IMR-90 (cell line): ENCODE data around the gene SIRPB1. TPM values are rescaled to one million over a fixed set of nuclear protein-coding genes. Genes with fewer than 3 reads are reported as not detected.

Experiments
- ATAC-seq: fragments of 200-7000 bp; cut with Tn5 transposase; 2 replicates; pipeline ENCODE4 v1.9.1; 2020; ENCODE audit warnings: low read depth, mild to moderate bottlenecking, moderate library complexity
- BruUV-seq: library from RNA; stranded (reverse); fragments of 400-500 nt; replicated peaks from 2 replicates; lab custom pipeline; 2021; lab: Mats Ljungman, UMichigan
- CTCF ChIA-PET: fragments of 300-600 bp; formaldehyde crosslinking; extraction: SDS; loops from one replicate; lab custom pipeline; 2021; ENCODE audit warnings: antibody characterized with exemption; lab: Yijun Ruan, JAX
- POLR2A ChIA-PET: fragments of 300-600 bp; sonication (Branson Sonifier 250); formaldehyde crosslinking; loops from one replicate; lab custom pipeline; 2022; ENCODE audit warnings: antibody characterized with exemption; ENCODE audit not compliant: unreplicated experiment; lab: Charles Lee
- DNase-seq: peaks from one replicate; pipeline ENCODE4 v3.0.0; 2013
- H2AFZ ChIP-seq: replicated peaks from 2 replicates; pipeline ENCODE3; 2013; ENCODE audit warnings: low read length, mild to moderate bottlenecking; ENCODE audit not compliant: poor library complexity
- H2AK5ac ChIP-seq: 2 replicates; pipeline ENCODE4 v1.6.1; 2013; ENCODE audit warnings: low read depth, low read length, inconsistent platforms
- H2AK9ac ChIP-seq: replicated peaks from 2 replicates; pipeline ENCODE3; 2013; ENCODE audit warnings: mild to moderate bottlenecking, low read depth, low read length, moderate library complexity; ENCODE audit not compliant: poor library complexity
- H2BK120ac ChIP-seq: 2 replicates; pipeline ENCODE4 v1.6.1; 2013; ENCODE audit warnings: low read depth, low read length, inconsistent platforms
- H2BK15ac ChIP-seq: 3 replicates; pipeline ENCODE4 v1.6.1; 2013; ENCODE audit warnings: low read depth, low read length, inconsistent platforms
- H2BK20ac ChIP-seq: 2 replicates; pipeline ENCODE4 v1.6.1; 2013; ENCODE audit warnings: low read depth, mild to moderate bottlenecking, inconsistent platforms, low read length, moderate library complexity
- H2BK5ac ChIP-seq: 2 replicates; pipeline ENCODE4 v1.6.1; 2013; ENCODE audit warnings: mild to moderate bottlenecking, low read depth, low read length, inconsistent platforms; ENCODE audit not compliant: poor library complexity, severe bottlenecking
- H3K14ac ChIP-seq: replicated peaks from 2 replicates; pipeline ENCODE4 v1.6.1; 2013; ENCODE audit warnings: low read depth, low read length, inconsistent platforms
- H3K18ac ChIP-seq: 2 replicates; pipeline ENCODE4 v1.6.1; 2013; ENCODE audit warnings: low read depth, low read length, control low read depth
- H3K23ac ChIP-seq: 2 replicates; pipeline ENCODE4 v1.6.1; 2013; ENCODE audit warnings: low read depth, low read length, inconsistent platforms
- H3K27ac ChIP-seq: 2 replicates; pipeline ENCODE4 v1.5.1; 2013; ENCODE audit warnings: mild to moderate bottlenecking, control low read depth, low read length; ENCODE audit not compliant: insufficient read depth
- H3K27me3 ChIP-seq: 2 replicates; pipeline ENCODE4 v1.6.1; 2013; ENCODE audit warnings: low read length; ENCODE audit not compliant: control insufficient read depth, insufficient read depth
- H3K36me3 ChIP-seq: 2 replicates; pipeline ENCODE4 v1.6.1; 2013; ENCODE audit warnings: low read length, mixed read lengths; ENCODE audit not compliant: control insufficient read depth, insufficient read depth
- H3K4ac ChIP-seq: 2 replicates; pipeline ENCODE4 v1.6.1; 2013; ENCODE audit warnings: low read depth, low read length, inconsistent platforms
- H3K4me1 ChIP-seq: 2 replicates; pipeline ENCODE4 v1.6.1; 2013; ENCODE audit warnings: low read length, mixed read lengths; ENCODE audit not compliant: control insufficient read depth, insufficient read depth
- H3K4me2 ChIP-seq: 2 replicates; pipeline ENCODE4 v1.6.1; 2013; ENCODE audit warnings: low read depth, mild to moderate bottlenecking, control low read depth, low read length, moderate library complexity
- H3K4me3 ChIP-seq: 2 replicates; pipeline ENCODE4 v1.5.1; 2013; ENCODE audit warnings: low read depth, mild to moderate bottlenecking, control low read depth, low read length, moderate library complexity; ENCODE audit not compliant: insufficient read depth
- H3K56ac ChIP-seq: 2 replicates; pipeline ENCODE4 v1.6.1; 2013; ENCODE audit warnings: low read length, inconsistent platforms; ENCODE audit not compliant: insufficient read depth; ENCODE audit errors: extremely low read depth
- H3K79me1 ChIP-seq, 2 experiments: 2 replicates each; pipeline ENCODE4 v1.6.1; 2013; ENCODE audit warnings: low read length in 2 of 2, inconsistent platforms in 1 of 2, low read depth in 1 of 2
- H3K9ac ChIP-seq: 2 replicates; pipeline ENCODE4 v1.6.1; 2013; ENCODE audit warnings: low read depth, low read length, control low read depth
- H3K9me1 ChIP-seq: 2 replicates; pipeline ENCODE4 v1.6.1; 2013; ENCODE audit warnings: low read length, inconsistent platforms; ENCODE audit not compliant: insufficient read depth
- H3K9me3 ChIP-seq: 2 replicates; pipeline ENCODE4 v1.6.1; 2013; ENCODE audit warnings: low read length; ENCODE audit not compliant: control insufficient read depth, insufficient read depth
- H4K20me1 ChIP-seq: 2 replicates; pipeline ENCODE4 v1.6.1; 2013; ENCODE audit warnings: low read length, inconsistent platforms; ENCODE audit not compliant: insufficient read depth
- H4K5ac ChIP-seq: 2 replicates; pipeline ENCODE4 v1.6.1; 2013; ENCODE audit warnings: mild to moderate bottlenecking, low read depth, low read length, control low read depth
- H4K8ac ChIP-seq, 2 experiments: 2 replicates each; pipeline ENCODE4 v1.6.1; 2013; ENCODE audit warnings: low read depth in 2 of 2, low read length in 2 of 2, control low read depth in 1 of 2, inconsistent platforms in 1 of 2
- H4K91ac ChIP-seq: 2 replicates; pipeline ENCODE4 v1.6.1; 2013; ENCODE audit warnings: low read depth, low read length, inconsistent platforms; ENCODE audit not compliant: insufficient read depth
- BHLHE40 ChIP-seq: fragments of 150-350 bp; IDR thresholded peaks from 2 replicates; pipeline ENCODE4 v1.6.1; 2016; ENCODE audit warnings: mild to moderate bottlenecking, low read depth, low read length
- CEBPB ChIP-seq: IDR thresholded peaks from 2 replicates; pipeline ENCODE4 v1.6.1; 2012; ENCODE audit warnings: low read depth, low read length, improper control_type of control experiment
- CHD1 ChIP-seq: IDR thresholded peaks from 2 replicates; pipeline ENCODE4 v1.6.1; 2012; ENCODE audit warnings: low read depth, low read length, improper control_type of control experiment
- ELK1 ChIP-seq: fragments of 150-350 bp; IDR thresholded peaks from 2 replicates; pipeline ENCODE4 v1.6.1; 2016; ENCODE audit warnings: low read depth, mild to moderate bottlenecking, low read length, moderate library complexity, borderline replicate concordance
- FOS ChIP-seq: fragments of 150-350 bp; IDR thresholded peaks from 2 replicates; pipeline ENCODE4 v1.6.1; 2016; ENCODE audit warnings: low read depth, low read length
- MAFK ChIP-seq: IDR thresholded peaks from 2 replicates; pipeline ENCODE4 v1.6.1; 2012; ENCODE audit warnings: low read depth, low read length, improper control_type of control experiment
- MAZ ChIP-seq: IDR thresholded peaks from 2 replicates; pipeline ENCODE4 v1.6.1; 2012; ENCODE audit warnings: low read depth, mild to moderate bottlenecking, low read length, improper control_type of control experiment, moderate library complexity, borderline replicate concordance
- MXI1 ChIP-seq: IDR thresholded peaks from 2 replicates; pipeline ENCODE4 v1.6.1; 2012; ENCODE audit warnings: low read depth, mild to moderate bottlenecking, low read length, moderate library complexity, borderline replicate concordance
- NFE2L2 ChIP-seq: fragments of 150-350 bp; IDR thresholded peaks from 2 replicates; pipeline ENCODE4 v1.6.1; 2016; ENCODE audit warnings: low read depth, mild to moderate bottlenecking, low read length
- POLR2A ChIP-seq: IDR thresholded peaks from 2 replicates; pipeline ENCODE4 v1.6.1; 2012; ENCODE audit warnings: mild to moderate bottlenecking, low read depth, low read length
- RAD21 ChIP-seq: IDR thresholded peaks from 2 replicates; pipeline ENCODE4 v1.6.1; 2012; ENCODE audit warnings: low read length, improper control_type of control experiment
- RCOR1 ChIP-seq: IDR thresholded peaks from 2 replicates; pipeline ENCODE4 v1.6.1; 2012; ENCODE audit warnings: mild to moderate bottlenecking, low read length, improper control_type of control experiment; ENCODE audit not compliant: insufficient replicate concordance
- RFX5 ChIP-seq: IDR thresholded peaks from 2 replicates; pipeline ENCODE4 v1.8.0; 2012; ENCODE audit warnings: low read depth, mild to moderate bottlenecking, low read length, moderate library complexity
- SMC3 ChIP-seq: fragments of 150-350 bp; IDR thresholded peaks from 2 replicates; pipeline ENCODE4 v1.6.1; 2016; ENCODE audit warnings: low read depth, mild to moderate bottlenecking, antibody characterized with exemption, low read length, moderate library complexity
- USF2 ChIP-seq: fragments of 150-350 bp; IDR thresholded peaks from 2 replicates; pipeline ENCODE4 v1.6.1; 2017; ENCODE audit warnings: mild to moderate bottlenecking, antibody characterized with exemption, low read length, low read depth
- WGBS, 2 experiments: methylation state at CpG; one replicate each; pipeline versions ENCODE4 v1.1.5 to v1.1.7; 2013; ENCODE audit warnings: missing lambda C conversion rate in 2 of 2; ENCODE audit not compliant: insufficient read length in 1 of 2; ENCODE audit errors: extremely low coverage in 2 of 2; 5-methylcytosine and 5-hydroxymethylcytosine counted together
- dilution Hi-C: fragments of 300-500 bp; cut with HindIII; formaldehyde crosslinking; loops from one replicate; pipeline ENCODE4 v1.14.3; 2018; ENCODE audit warnings: low sequenced_read_pairs; ENCODE audit not compliant: unreplicated experiment
- in situ Hi-C: fragments of 300-500 bp; cut with MboI; formaldehyde crosslinking; loops from 3 replicates; pipeline ENCODE4 v1.14.3; 2019; ENCODE audit warnings: low sequenced_read_pairs, inconsistent platforms, mixed read lengths
- intact Hi-C: fragments of 100-400 bp; cut with micrococcal nuclease; formaldehyde crosslinking; loops from 2 replicates; pipeline ENCODE4 v1.10.0; 2022
- polyA plus RNA-seq, 3 experiments: library from polyadenylated mRNA; depleted of rRNA; stranded (reverse); fragments of >200 nt; gene quantifications; 2 replicates each; pipeline ENCODE4 v1.2.3, GENCODE V29; 2012; ENCODE audit warnings: low replicate concordance in 1 of 3
- total RNA-seq: library from RNA; depleted of rRNA; stranded (reverse); fragments of >200 nt; gene quantifications from 2 replicates; pipeline ENCODE4 v1.2.3, GENCODE V29; 2012

The SIRPB1 gene
- total and polyA plus RNA-seq, 2 of the 4 experiments (the other 2 are of a cell fraction) = 0.90 to 1.6 TPM

GRCh38 chr20:1660246-1660645, 40.4 kb upstream of the SIRPB1 start:
- WGBS, 2 experiments = no CpG with 5 or more reads among the region's 2 CpGs
- H2AK9ac ChIP-seq = no peak overlapping the region
- H3K4ac ChIP-seq = no peak overlapping the region
- no peak overlapping the region for H4K91ac ChIP-seq
- no peak overlapping the region for H3K27ac ChIP-seq
- H3K9me3 ChIP-seq = no peaks in the 10 kb centered on the region
- intact Hi-C loops = no loop called here
- H3K4me2 ChIP-seq = no peak overlapping the region
- H4K5ac ChIP-seq = no peak overlapping the region
- DNase-seq = no peak
- CTCF ChIA-PET = no interaction called here
- no peak overlapping the region for H3K4me3 ChIP-seq
- no peak overlapping the region for H3K14ac ChIP-seq
- no peaks in the 10 kb centered on the region for H3K9me1 ChIP-seq
- no peak overlapping the region for H4K8ac ChIP-seq
- no peaks in the 10 kb centered on the region for H4K20me1 ChIP-seq
- no peak overlapping the region for H2AFZ ChIP-seq
- dilution Hi-C loops = no loop called here
- H3K4me1 ChIP-seq = no peaks in the 10 kb centered on the region
- H2BK5ac ChIP-seq = no peak overlapping the region
- no peaks in the 10 kb centered on the region; the same call in 1 of the 2 replicates for H3K27me3 ChIP-seq
- no peak overlapping the region for H2BK15ac ChIP-seq
- H2BK120ac ChIP-seq = no peak overlapping the region
- no peak overlapping the region for H2AK5ac ChIP-seq
- ATAC-seq = no peak
- no peak overlapping the region for H3K23ac ChIP-seq
- no peaks in the 10 kb centered on the region for H3K79me1 ChIP-seq
- in situ Hi-C loops = no loop called here
- H3K9ac ChIP-seq = no peak overlapping the region
- BruUV-seq = no TSS peak
- H3K36me3 ChIP-seq = no peaks in the 10 kb centered on the region
- TF ChIP-seq BHLHE40 (no peak), NFE2L2 (no peak), RFX5 (no peak), RAD21 (no peak), MAZ (no peak), POLR2A (no peak), FOS (no peak), ELK1 (no peak), SMC3 (no peak), USF2 (no peak), MAFK (no peak), RCOR1 (no peak), CHD1 (no peak), MXI1 (no peak), CEBPB (no peak)
- no peak overlapping the region for H3K18ac ChIP-seq
- no peak overlapping the region for H2BK20ac ChIP-seq
- no peak overlapping the region for H3K56ac ChIP-seq
- POLR2A ChIA-PET = no interaction called here
